Hepatocyte (in vitro differentiated cells): ENCODE results near the gene SHH.

Source experiments
- EZH2 ChIP-seq: fragments of 200-600 bp; sonication (generic); IDR thresholded peaks from 2 replicates; pipeline ENCODE4 v1.6.1; 2016; ENCODE audit warnings: antibody characterized with exemption, mild to moderate bottlenecking, borderline replicate concordance
- TF ChIP-seq, protein P1 (sequence below): fragments of 200-600 bp; sonication (generic); IDR thresholded peaks from 2 replicates; pipeline ENCODE4 v1.5.1; 2016; ENCODE audit warnings: antibody characterized with exemption, mild to moderate bottlenecking; ENCODE audit not compliant: poor library complexity

- TF ChIP-seq, protein P1, sequence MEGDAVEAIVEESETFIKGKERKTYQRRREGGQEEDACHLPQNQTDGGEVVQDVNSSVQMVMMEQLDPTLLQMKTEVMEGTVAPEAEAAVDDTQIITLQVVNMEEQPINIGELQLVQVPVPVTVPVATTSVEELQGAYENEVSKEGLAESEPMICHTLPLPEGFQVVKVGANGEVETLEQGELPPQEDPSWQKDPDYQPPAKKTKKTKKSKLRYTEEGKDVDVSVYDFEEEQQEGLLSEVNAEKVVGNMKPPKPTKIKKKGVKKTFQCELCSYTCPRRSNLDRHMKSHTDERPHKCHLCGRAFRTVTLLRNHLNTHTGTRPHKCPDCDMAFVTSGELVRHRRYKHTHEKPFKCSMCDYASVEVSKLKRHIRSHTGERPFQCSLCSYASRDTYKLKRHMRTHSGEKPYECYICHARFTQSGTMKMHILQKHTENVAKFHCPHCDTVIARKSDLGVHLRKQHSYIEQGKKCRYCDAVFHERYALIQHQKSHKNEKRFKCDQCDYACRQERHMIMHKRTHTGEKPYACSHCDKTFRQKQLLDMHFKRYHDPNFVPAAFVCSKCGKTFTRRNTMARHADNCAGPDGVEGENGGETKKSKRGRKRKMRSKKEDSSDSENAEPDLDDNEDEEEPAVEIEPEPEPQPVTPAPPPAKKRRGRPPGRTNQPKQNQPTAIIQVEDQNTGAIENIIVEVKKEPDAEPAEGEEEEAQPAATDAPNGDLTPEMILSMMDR = no peak
- no peak for TF ChIP-seq EZH2
Observed at GRCh38 chr7:155809947-155810769, 2.1 kb downstream of the SHH start.
